ENCODE results near the gene EYA2.
A peak's percentile ranks its signal among the peaks of the same experiment; 100 is the strongest.
"Not testable (repeated sequence)": the region's sequence is repeated elsewhere in the genome, so short reads cannot be mapped to it uniquely, and the experiment has no call there.

Gene EYA2

DNA sequence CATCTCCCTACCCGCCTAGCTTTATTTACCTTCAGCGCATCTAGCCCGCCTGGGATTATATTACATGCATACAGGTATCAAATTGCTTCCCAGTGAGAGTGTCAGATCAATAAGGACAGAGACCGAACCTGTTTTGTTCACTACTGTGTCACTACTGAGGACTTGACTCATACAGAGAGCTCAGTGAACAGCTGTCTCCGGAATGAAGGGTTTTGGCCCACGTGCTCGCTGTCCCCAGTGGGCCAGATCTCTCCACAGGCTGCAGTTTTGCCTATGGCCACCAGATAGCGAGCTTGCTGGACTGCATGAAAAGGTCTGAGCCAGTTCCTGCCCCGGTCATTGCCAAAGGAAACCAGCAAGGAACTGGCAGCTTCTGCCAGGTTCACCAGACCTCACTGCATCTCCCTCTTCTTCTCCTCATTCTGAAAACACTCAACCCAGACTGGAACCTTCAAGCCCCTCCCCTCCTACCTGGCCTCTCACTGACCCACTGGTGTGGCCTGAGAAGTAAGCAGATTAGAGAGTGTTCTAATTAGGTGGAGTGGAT, 311.0 kb downstream of the EYA2 start:
- DNase-seq (ENCODE audit: insufficient read length, low spot score) (no peak), FAIRE-seq (no peak)
- TF ChIP-seq, protein P1, sequence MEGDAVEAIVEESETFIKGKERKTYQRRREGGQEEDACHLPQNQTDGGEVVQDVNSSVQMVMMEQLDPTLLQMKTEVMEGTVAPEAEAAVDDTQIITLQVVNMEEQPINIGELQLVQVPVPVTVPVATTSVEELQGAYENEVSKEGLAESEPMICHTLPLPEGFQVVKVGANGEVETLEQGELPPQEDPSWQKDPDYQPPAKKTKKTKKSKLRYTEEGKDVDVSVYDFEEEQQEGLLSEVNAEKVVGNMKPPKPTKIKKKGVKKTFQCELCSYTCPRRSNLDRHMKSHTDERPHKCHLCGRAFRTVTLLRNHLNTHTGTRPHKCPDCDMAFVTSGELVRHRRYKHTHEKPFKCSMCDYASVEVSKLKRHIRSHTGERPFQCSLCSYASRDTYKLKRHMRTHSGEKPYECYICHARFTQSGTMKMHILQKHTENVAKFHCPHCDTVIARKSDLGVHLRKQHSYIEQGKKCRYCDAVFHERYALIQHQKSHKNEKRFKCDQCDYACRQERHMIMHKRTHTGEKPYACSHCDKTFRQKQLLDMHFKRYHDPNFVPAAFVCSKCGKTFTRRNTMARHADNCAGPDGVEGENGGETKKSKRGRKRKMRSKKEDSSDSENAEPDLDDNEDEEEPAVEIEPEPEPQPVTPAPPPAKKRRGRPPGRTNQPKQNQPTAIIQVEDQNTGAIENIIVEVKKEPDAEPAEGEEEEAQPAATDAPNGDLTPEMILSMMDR (IDR thresholded peaks at IDR 0.05; ENCODE audit: insufficient read depth, missing control alignments), result peak; percentile 27

DNA sequence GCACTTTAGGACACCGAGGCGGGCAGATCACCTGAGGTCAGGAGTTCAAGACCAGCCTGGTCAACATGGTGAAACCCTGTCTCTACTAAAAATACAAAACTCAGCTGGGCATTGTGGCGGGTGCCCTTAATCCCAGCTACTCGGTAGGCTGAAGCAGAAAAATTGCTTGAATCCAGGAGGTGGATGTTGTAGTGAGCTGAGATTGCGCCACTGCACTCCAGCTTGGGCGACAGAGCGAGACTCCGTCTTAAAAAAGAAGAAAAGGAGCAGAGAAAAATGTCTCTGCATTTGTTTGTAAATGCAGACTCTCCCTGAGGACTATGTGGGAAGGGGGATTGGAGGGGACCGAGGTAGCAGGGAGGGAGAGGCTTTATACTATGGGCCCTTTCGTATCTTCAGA, 311.9 kb downstream of the EYA2 start:
- not testable (repeated sequence) for DNase-seq (ENCODE audit: insufficient read length, low spot score); FAIRE-seq

DNA sequence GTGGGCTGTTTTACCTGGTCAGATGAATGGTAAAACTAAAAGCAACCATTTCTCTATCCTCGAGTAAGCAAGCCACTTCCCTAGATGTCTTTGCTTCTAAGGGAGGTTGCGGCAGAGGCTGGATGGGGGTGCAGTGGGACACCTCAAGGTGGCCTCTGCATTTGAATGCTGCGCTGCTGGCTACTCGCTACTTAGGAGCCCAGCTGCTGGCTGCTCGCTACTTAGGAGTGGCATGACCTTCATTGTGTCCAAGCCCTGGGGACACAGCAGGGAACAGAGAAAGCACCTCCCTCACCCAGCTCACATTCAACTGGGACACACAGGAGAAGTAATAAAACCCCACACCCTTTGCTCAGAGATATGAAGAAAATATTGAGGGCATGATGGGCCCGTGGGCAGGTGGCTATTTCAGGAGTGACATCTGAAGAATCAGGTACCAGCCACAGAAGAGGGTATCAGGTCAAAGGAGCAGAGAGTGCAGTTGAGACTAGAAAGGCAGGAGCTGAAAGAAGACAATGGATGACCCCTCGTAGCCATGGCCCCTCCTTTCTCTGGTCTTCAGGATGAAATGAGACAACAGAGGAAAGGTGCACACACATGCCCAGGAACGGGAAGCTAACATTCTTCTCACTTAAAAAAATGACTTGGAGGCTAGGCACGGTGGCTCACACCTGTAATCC, 312.5 kb downstream of the EYA2 start:
- TF ChIP-seq, protein P1 (IDR thresholded peaks at IDR 0.05; ENCODE audit: insufficient read depth, missing control alignments), result no peak
- FAIRE-seq, result no peak
- DNase-seq (ENCODE audit: insufficient read length, low spot score), result no peak

DNA sequence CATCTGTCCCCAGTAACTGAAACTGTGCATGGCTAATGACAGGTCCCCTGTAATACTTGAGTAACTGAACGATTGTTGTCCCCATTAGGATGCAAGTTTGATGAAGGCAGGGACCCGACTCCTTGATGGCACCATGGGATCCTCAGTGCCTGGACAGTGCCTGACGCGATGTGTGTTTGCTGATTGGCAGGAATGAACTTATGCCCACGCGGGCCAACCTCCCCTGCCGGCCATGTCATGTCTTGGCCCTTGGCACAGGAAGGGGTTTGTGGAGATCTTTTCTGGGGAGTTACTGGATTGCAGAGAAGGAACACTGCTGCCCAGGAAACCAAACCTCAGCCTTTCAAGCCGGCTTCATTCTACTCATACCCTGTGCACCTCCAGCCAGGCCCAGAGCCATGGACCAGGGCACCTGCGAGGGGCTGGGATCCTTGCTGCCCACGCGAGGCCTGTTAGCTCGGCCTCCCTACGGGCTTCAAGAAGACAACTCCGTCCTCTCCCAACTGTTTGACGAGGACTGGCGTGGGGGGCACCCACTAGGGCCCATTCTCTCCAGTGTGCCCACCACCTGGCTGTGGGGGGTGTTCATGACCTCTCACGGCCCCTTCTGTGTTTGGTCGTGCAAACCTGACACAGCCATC, 314.0 kb downstream of the EYA2 start:
- TF ChIP-seq, protein P1 (IDR thresholded peaks at IDR 0.05; ENCODE audit: insufficient read depth, missing control alignments), result no peak
- FAIRE-seq, result no peak
- no peak for DNase-seq (ENCODE audit: insufficient read length, low spot score)

DNA sequence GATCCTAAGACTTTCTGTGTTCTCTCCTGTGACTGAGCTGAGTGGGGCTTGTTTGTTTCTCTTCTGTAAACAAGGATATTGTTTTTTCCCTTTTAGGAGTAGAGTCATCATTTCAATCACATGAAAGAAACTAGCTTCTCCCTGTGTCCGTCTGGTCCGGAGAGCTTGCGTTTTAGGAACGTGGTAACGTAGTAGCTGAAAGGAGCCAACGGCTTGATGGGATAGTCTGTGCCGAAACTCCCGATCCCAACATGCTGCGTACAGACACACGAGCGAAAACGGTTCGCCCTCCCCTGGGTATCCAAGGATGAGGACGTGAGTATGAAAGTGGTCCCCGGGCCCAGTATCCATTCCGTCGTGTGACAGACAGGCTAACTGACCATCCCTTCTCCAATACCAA, 315.3 kb downstream of the EYA2 start:
- TF ChIP-seq, protein P1 (IDR thresholded peaks at IDR 0.05; ENCODE audit: insufficient read depth, missing control alignments), result no peak
- no peak for FAIRE-seq
- no peak for DNase-seq (ENCODE audit: insufficient read length, low spot score)

DNA sequence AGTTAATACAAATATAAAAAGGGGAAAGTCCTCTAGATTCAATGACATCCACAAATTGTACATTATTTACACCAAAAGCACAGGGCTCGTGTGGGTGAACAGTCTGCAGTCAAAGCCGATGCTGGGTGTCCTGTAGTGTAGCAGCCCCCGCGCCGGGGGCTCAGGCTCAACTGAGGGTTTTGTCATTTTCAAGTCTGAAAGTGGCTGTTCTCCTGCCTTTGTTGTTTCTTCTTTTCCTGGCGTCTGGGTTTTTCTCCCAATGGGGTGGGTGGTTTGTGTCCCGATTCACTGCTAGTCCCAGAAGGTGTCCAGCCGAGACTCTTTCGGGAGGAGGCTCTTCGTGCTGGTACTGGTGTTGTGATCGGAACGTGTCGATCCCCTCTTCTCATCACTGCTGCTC, 315.8 kb downstream of the EYA2 start:
- TF ChIP-seq, protein P1 (IDR thresholded peaks at IDR 0.05; ENCODE audit: insufficient read depth, missing control alignments), result no peak
- FAIRE-seq (no peak), DNase-seq (ENCODE audit: insufficient read length, low spot score) (no peak)

DNA sequence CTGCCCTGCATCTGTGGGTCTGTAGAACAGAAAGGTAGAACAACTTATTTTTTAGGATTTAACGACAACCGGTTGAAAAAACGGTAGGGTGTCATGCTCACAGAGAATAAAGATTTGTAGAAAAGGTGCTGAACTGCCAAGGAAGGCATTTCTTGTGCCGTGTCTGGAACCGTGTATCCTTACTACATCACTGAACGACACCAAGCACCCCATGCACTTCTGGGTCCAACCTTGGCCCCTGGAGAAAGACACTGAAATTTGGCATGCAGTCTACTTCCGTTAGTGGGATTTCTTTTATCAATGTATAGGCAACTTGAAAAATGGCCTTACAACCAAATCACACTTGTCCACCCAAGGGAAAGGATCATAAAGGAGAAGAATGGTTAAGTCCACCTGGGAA, 316.4 kb downstream of the EYA2 start:
- TF ChIP-seq, protein P1 (IDR thresholded peaks at IDR 0.05; ENCODE audit: insufficient read depth, missing control alignments), result no peak
- FAIRE-seq (no peak), DNase-seq (ENCODE audit: insufficient read length, low spot score) (no peak)
